Gastrocnemius medialis (tissue), 4 donors: ENCODE data around the gene STBD1. TPM values are rescaled to one million over a fixed set of nuclear protein-coding genes. Genes with fewer than 3 reads are reported as not detected.

ENCODE experiments used
- ATAC-seq, 2 donors: fragments of 150-250 bp; one replicate each; pipeline ENCODE4 v1.9.1; 2016
- DNase-seq, 2 donors: peaks; one replicate each; pipeline ENCODE4 v3.0.0-alpha.2; 2019
- H3K27ac ChIP-seq, 4 donors: fragments of 200-600 bp; sonication (generic); 1 replicate in 1 of 4; 2 replicates in 3 of 4; pipeline ENCODE4 v1.5.1; 2016 to 2018; ENCODE audit warnings: mild to moderate bottlenecking in 2 of 4, moderate library complexity in 1 of 4
- H3K27me3 ChIP-seq, 3 donors: fragments of 200-600 bp; sonication (generic) in 2 of 3; 1 replicate in 1 of 3; 2 replicates in 2 of 3; pipeline versions ENCODE4 v1.5.1 to v1.6.0; 2016 to 2019; ENCODE audit warnings: mild to moderate bottlenecking in 1 of 3, moderate library complexity in 1 of 3
- H3K36me3 ChIP-seq, 2 donors: fragments of 200-600 bp; sonication (generic) in 1 of 2; one replicate each; pipeline ENCODE4 v1.5.1; 2017 to 2018
- H3K4me1 ChIP-seq, 2 donors: fragments of 200-600 bp; sonication (generic) in 1 of 2; one replicate each; pipeline ENCODE4 v1.5.1; 2016 to 2017; ENCODE audit warnings: mild to moderate bottlenecking in 2 of 2
- H3K4me3 ChIP-seq, 4 donors: fragments of 200-600 bp; sonication (generic) in 3 of 4; 1 replicate in 1 of 4; 2 replicates in 3 of 4; pipeline ENCODE4 v1.5.1; 2016 to 2019; ENCODE audit warnings: mild to moderate bottlenecking in 2 of 4
- H3K9me3 ChIP-seq, 3 donors: fragments of 200-600 bp; sonication (generic) in 2 of 3; 1 replicate in 1 of 3; 2 replicates in 2 of 3; pipeline ENCODE4 v1.5.1; 2016 to 2019
- CTCF ChIP-seq, 5 experiments: fragments of 450-650 bp in 3 of 5; fragments of 200-600 bp in 2 of 5; sonication (generic) in 2 of 5; IDR thresholded peaks in 4 of 5; conservative IDR thresholded peaks in 1 of 5; 1 replicate in 4 of 5; 2 replicates in 1 of 5; pipeline ENCODE4 v1.5.1; 2016 to 2019; ENCODE audit warnings: antibody characterized with exemption in 5 of 5, mild to moderate bottlenecking in 3 of 5, moderate library complexity in 3 of 5
- POLR2A ChIP-seq, 2 donors: fragments of 450-650 bp; IDR thresholded peaks; one replicate each; pipeline ENCODE4 v1.6.1; 2017; ENCODE audit warnings: antibody characterized with exemption in 2 of 2, mild to moderate bottlenecking in 2 of 2, moderate library complexity in 2 of 2
- in situ Hi-C, 4 donors: fragments of 200-750 bp; cut with MboI; loops; one replicate each; pipeline versions ENCODE4 v1.15.0 to v1.8.0; 2017; ENCODE audit warnings: low sequenced_read_pairs in 4 of 4
- intact Hi-C: fragments of 100-400 bp; cut with DNase I; formaldehyde crosslinking; loops from one replicate; pipeline ENCODE4 v1.15.1; 2023; ENCODE audit warnings: low total_unique reads
- total RNA-seq, 4 donors: library from RNA; depleted of rRNA; stranded (reverse); fragments of >200 nt; gene quantifications; one replicate each; pipeline versions ENCODE4 v1.1.0 to v1.2.3, GENCODE V29; 2016

Gene STBD1
- total RNA-seq, 4 donors from 2014 or later = 17.9 to 57.5 (median 41.5) TPM

GRCh38 chr4:76313547-76313946 is 7.0 kb downstream of the STBD1 start:
- H3K27ac ChIP-seq = no peak overlapping the region
- intact Hi-C loops = no loop called here
- H3K4me3 ChIP-seq = no peak overlapping the region
- in situ Hi-C loops = loop anchor here in 3 of 4 donors (25.0 kb wide), 1 partner anchor 126 kb away; no protein-coding TSS in a partner anchor
- H3K36me3 ChIP-seq = peaks cover 0 to 17% of the 10 kb centered on the region in 2 donors
- ATAC-seq (no peak), DNase-seq (no peak)
- H3K9me3 ChIP-seq = no peaks in the 10 kb centered on the region
- TF ChIP-seq POLR2A (IDR thresholded peaks at IDR 0.05) = no peak
- no peak for TF ChIP-seq CTCF (IDR thresholded peaks at IDR 0.05 in 4 of 5, conservative IDR thresholded peaks at IDR 0.05 in 1 of 5)
- H3K4me1 ChIP-seq = peaks cover 40% of the 10 kb centered on the region in 2 donors
- H3K27me3 ChIP-seq = no peaks in the 10 kb centered on the region

- Histone ChIP-seq H3K36me3 (peaks cover 0 to 2% of the 10 kb centered on the region in 2 donors), H3K4me3 (no peak overlapping the region), H3K27me3 (no peaks in the 10 kb centered on the region), H3K4me1 (peaks cover 22 to 23% of the 10 kb centered on the region in 2 donors), H3K9me3 (peaks cover 0 to 5% (median 0%) of the 10 kb centered on the region in 3 donors), H3K27ac (no peak overlapping the region)
- no peak for ATAC-seq
- intact Hi-C loops (no loop called here), in situ Hi-C loops (loop anchor here in 3 of 4 donors (25.0 kb wide), 1 partner anchor 128 kb away; no protein-coding TSS in a partner anchor)
- TF ChIP-seq CTCF (IDR thresholded peaks at IDR 0.05 in 4 of 5, conservative IDR thresholded peaks at IDR 0.05 in 1 of 5) (no peak), POLR2A (IDR thresholded peaks at IDR 0.05) (no peak)
- DNase-seq = no peak
Observed at GRCh38 chr4:76315267-76315918, 8.9 kb downstream of the STBD1 start.

GRCh38 chr4:76316131-76316530 is 9.6 kb downstream of the STBD1 start:
- TF ChIP-seq POLR2A (IDR thresholded peaks at IDR 0.05) (no peak), CTCF (IDR thresholded peaks at IDR 0.05 in 4 of 5, conservative IDR thresholded peaks at IDR 0.05 in 1 of 5) (no peak)
- Histone ChIP-seq H3K4me3 (no peak overlapping the region), H3K4me1 (peaks cover 14 to 16% of the 10 kb centered on the region in 2 donors), H3K27ac (no peak overlapping the region), H3K9me3 (peaks cover 0 to 9% (median 0%) of the 10 kb centered on the region in 3 donors), H3K27me3 (no peaks in the 10 kb centered on the region), H3K36me3 (no peaks in the 10 kb centered on the region)
- in situ Hi-C loops (loop anchor here in 3 of 4 donors (25.0 kb wide), 1 partner anchor 129 kb away; no protein-coding TSS in a partner anchor), intact Hi-C loops (no loop called here)
- no peak for DNase-seq
- no peak for ATAC-seq

- no peak overlapping the region for H3K4me3 ChIP-seq
- TF ChIP-seq CTCF (IDR thresholded peaks at IDR 0.05 in 4 of 5, conservative IDR thresholded peaks at IDR 0.05 in 1 of 5) = no peak
- TF ChIP-seq POLR2A (IDR thresholded peaks at IDR 0.05) = no peak
- no peaks in the 10 kb centered on the region for H3K27me3 ChIP-seq
- H3K4me1 ChIP-seq = no peaks in the 10 kb centered on the region
- intact Hi-C loops (no loop called here), in situ Hi-C loops (loop anchor here in 3 of 4 donors (25.0 kb wide), 1 partner anchor 135 kb away; no protein-coding TSS in a partner anchor)
- DNase-seq (no peak), ATAC-seq (no peak)
- H3K27ac ChIP-seq = no peak overlapping the region
- peaks cover 0 to 19% (median 3%) of the 10 kb centered on the region in 3 donors for H3K9me3 ChIP-seq
- H3K36me3 ChIP-seq = no peaks in the 10 kb centered on the region
Observed at GRCh38 chr4:76322236-76322635, 15.7 kb downstream of the STBD1 start.
